ENCODE measurements around the gene PIWIL4.

GRCh38 chr11:94557421-94557820 is 9.7 kb upstream of the PIWIL4 start:
- TF ChIP-seq CTCF (conservative IDR thresholded peaks at IDR 0.05; ENCODE audit: low read length) (no peak), EZH2phosphoT487 (IDR thresholded peaks at IDR 0.05; ENCODE audit: borderline replicate concordance) (no peak)
